Activated effector memory CD4-positive, alpha-beta T cell treated with Interleukin-2 at 50 U/mL for 16 hours (primary cell): ENCODE measurements around the gene GPR68.

ENCODE experiments used
- DNase-seq: peaks from one replicate; pipeline ENCODE4 v3.0.0-alpha.2; 2020

Gene GPR68, protein sequence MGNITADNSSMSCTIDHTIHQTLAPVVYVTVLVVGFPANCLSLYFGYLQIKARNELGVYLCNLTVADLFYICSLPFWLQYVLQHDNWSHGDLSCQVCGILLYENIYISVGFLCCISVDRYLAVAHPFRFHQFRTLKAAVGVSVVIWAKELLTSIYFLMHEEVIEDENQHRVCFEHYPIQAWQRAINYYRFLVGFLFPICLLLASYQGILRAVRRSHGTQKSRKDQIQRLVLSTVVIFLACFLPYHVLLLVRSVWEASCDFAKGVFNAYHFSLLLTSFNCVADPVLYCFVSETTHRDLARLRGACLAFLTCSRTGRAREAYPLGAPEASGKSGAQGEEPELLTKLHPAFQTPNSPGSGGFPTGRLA

DNA sequence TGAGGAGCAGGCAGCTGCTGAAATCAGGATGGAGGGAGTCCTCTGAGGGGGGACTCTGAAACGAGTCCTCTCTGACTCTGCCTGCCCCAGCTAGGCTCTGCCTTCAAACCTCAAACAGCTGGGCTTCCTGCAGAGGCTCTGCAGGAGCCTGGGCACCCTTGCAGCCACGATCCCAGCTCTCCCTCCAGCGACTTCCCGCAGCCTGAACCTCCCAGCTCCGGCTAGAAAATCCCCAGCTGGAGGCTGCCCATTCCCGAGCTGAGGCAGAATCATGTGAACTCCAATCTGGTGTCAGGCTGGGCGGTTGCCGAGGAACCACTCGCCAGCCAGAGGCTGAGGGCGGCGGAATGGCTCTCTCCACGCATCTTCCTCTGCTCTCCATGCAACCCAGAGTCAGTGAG, at the start of gene GPR68:
Gene GPR68, minus strand, starts transcription at position 204 of the 401 bp plus-strand sequence. CDS start 9,654 bp downstream, outside the sequence.
- DNase-seq: no peak

DNA sequence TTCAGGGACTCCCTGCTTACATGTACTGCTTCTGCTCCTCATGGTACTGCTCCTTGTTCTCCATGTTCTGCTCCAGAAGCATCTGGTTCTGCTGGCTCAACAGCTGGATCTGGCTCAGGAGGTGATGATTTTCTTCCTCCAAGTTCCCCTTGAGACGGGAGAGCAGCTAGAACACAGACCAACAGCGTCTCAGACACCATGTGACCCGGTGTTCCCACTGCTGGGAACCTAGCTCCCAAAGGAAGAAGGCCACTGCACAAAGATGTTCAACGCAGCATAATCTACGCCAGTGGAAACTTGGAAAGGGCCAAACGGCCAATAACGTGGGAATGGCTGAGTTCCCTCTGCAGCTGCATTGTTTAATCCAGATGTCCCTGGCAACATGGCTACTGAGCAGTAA, 49.6 kb upstream of the GPR68 start:
- DNase-seq: no peak

DNA sequence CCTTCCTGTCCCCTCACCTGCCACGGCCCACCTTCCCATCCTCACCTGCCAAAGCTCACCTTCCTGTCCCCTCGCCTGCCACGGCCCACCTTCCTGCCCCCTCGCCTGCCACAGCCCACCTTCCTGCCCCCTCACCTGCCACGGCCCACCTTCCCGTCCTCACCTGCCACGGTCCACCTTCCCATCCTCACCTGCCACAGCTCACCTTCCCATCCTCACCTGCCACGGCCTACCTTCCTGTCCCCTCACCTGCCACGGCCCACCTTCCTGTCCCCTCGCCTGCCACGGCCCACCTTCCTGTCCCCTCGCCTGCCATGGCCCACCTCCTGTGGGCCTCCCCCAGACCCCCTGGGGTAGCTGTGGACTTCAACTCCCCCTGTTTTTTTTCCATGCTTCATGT, 48.8 kb upstream of the GPR68 start:
- no peak for DNase-seq

DNA sequence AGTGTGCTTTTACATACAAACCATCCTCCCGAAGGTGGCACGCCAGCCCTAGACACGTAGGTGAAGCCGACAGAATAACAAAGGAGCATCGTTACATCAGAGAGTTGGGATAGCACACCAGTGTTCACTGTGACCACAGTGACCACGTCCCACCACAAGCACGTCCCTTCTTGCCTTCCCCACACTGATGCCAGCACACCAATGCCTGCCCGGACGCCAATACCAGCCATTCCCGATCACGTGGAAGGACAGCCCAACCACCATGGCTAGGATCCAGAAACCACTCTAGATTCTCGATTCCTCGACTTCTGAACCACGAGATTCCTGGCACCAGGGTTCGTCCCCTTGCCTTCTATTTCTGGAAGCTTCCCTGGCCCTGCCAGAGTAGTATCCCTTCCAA, 48.0 kb upstream of the GPR68 start:
- DNase-seq: no peak

DNA sequence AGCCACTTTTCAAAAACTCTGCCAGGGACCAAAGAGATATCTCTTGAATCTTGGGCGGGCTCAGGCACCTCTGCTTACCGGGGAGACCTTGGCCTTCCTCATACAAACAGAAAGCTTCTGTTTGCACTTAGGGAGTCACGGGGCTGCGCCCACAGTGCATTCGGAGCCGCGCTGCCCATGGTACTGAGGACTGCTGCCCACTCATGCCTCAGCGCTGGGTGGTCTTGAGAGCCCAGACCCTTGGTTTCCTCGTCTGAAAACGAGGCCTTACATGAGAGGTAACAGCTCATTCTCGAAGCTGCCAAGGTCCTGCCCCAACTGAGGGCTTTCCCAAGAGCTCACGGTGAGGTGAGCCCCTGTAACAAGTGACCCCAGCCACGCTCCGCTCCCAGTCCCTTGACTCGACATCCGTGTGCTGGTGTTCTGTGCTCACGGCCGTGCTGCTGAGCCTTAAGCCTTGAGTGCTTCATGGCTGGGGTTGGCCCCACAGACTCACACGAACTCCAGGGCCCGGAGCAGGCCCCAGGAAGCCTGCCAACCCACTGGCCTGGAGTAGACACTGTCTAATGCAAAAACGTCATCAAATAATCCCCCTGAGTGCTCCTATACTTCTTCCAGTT, 47.4 kb upstream of the GPR68 start:
- no peak for DNase-seq

DNA sequence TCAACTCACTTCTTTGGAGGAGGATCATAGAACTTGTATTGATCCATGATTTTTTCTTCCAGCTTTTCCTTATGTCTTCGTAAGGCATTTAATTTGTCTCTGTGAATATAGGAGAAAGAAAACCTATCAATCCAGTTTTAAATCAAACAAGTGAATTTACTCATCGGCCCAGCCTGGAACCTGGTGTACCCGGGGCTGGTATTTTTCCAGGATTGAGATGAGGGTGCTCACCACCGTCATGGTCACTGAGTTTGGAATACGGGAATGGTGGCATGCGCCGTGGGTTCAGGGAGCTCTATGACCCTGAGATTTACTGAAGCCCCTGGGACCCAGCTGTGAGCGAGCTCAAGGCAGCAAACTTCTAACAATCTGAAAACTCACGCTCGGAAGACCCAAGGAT, 46.5 kb upstream of the GPR68 start:
- DNase-seq: no peak

DNA sequence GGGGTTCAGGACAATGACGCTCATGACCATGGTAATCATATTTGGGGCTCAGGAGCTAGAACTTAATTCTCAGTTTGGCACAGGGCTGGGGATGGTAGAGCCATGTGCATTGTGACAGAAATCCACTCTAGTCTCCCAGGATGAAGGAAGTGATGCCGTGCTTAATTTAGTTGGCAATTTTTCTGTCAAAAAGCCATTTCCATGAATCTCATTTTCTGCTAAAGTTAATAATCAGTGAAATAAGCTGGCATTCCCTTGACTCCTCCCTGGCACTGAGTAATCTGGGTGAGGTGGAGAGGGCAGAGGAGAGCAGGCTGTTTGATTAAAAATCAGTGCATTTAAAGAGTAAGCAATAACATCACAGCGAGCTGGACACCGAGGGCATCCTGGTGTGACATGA, 45.0 kb upstream of the GPR68 start:
- DNase-seq: no peak

DNA sequence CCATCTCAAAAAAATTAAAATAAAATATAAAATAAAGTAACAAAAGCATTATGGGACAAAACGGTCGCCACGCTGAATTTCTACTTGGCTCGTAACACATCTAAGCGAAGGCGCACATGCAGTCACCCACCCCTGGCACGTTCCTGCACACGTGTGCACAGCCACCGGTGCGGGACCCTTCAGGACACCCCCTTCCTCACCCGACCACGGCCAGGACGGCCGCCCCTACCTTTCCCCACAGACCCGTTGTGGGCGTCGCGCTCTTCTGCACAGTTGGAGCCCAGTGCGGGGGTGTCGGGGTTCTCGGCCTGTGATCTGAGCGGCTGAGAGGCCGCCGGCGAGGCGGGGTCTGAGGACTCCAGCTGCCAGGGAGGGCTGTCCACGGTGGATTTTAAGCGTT, 44.4 kb upstream of the GPR68 start:
- no peak for DNase-seq

DNA sequence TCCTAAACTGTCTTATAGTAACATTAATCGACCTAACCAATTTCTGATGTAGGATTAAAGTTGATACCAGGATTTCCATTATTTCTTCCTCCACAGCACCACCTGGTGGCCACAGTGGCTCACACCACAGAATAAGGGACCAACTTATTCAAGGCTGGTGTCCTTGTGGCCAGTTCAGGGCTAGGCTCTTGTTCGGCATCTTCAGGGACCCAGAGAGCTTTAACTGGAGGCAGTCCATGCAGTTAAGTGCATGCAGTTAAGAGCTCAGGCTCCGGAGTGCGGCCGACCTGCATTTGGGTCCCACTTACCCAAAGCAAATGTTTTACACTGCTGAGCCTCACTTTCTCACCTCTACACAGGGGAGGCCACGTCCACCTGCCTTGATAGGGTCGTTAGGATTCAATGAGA, 42.0 kb upstream of the GPR68 start:
- DNase-seq: peak; percentile 66

DNA sequence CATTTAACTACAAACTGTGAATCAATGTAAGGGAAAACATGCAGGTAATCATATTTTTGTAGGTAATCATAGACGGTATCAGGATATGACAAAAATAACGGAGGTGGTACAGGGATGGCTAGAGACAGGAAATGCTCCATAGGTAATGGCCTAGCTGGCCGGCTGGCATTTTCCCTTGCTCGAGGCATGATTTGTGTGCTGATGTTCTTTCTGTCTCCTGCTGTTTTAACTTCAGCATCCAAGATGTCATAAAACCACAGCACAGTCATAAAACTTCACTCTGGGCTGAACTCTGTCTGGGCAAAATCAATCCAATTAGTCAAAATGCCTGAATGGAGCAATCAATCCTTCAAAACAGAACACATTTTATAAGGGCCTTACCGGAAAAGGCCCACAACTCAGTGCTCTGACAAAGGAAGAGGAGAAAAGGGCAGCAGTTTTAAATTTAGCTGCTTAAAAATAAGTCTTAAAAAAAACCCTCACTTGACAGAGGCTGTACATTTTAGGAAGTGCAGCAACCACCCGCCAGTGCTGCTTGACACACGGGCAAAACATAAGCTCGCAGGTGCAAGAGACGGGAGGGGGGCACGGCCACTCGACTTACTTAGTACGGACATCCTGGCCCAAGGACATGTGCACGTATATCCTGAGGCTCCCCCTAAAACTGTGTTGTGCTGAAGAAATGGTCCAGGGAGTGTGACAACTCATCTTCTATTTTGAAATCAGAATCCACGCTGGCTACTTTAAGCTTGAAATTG, 40.5 kb upstream of the GPR68 start:
- DNase-seq: no peak

DNA sequence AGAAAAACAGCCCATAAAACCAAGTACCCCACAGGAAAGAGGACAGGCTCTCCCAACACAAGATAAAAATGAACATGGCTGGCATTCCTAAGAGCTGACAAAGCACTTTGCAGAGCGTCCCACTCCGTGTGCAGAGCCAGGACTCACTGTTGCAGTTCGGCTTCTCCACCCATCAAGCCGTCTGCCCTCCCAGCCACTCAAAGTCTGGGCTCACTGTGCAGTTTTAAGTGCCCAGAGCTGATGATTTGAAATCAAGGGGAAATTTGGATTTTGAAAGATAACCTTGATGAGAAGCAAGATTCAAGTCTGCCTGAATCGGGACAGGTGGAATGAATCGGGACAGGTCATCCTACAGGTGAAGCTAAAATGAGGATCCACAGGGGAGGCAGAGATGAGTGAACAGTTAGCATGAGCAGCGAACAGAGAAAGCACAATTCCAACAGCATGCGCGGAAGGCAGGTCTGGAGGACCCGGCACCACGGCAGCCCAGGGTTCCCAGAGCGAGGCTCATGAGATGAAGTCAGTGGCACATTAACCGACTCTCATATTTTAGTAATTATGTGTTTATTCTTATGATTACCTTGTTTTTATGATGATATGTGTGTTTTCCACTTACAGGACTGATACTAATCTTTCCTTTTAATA, 39.8 kb upstream of the GPR68 start:
- DNase-seq: no peak

DNA sequence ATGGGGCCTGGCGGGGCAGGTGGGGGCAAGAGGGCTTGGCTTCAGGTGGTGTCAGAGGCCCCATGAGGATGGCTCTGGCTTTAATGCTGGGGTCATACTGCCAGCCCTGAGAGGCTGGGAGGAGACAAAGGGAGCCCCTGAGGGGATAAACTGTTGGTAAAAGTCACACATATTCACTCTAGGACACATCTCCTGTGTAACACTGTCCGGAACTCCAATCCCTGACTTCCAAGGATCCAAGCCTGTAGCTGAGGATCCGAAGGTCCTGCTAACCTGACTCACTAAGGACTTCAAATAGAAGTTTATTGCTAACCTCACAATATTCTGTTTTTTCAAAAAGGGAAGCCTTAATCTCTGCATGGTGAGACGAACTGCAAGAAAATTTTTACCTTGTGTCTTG, 39.2 kb upstream of the GPR68 start:
- no peak for DNase-seq

DNA sequence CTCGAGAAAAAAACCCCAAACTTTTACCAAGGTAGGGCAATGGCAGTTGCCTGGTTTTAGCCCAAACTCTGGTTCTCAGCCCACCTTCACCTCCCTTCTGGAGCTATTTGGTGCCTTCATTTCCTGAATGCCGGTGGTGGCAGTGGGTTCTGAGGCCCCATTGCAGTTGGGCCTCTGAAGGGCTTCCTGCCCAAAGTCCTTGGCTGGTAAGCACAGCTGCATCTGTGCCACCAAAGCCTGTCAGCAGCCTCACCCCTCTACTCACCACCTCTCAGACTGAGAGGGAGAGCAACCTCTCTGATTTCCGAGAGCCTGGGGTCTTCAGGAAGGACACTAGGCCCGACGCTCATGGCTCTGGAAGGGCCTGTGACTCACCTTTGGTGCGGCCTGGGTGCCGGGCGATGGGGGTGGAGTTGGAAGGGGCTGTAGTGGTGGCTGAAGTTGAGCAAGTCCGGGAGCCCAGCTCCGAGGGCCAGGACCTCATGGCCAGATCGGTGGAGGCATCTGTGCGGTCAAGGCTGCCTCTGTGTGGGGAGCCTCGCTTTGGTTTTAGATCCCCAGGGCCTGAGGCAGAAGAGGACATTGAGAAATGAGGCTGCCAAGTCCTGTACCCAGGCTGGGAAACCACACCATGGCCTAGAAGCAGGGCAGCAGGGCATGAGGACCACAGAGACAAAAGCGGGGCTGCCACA, 38.6 kb upstream of the GPR68 start:
- DNase-seq: no peak

DNA sequence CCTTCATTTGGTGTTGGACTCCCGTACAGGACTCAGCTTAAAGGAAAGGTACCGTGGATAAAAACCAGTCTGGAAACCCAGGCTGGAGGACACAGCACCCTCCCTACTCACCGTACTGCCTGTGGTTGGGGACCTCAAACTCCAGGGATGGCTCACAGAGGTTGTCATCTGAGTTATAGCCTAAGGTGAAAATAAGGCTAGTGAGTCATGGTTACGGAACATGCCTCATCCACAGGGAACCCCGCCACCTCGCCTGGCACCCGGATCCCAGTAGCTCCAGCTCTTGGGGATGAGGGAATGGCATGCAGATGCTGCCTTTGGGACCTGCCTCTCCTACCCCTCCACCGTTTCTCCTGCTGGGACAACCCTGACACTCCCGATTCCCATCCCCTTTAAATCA, 36.8 kb upstream of the GPR68 start:
- no peak for DNase-seq

DNA sequence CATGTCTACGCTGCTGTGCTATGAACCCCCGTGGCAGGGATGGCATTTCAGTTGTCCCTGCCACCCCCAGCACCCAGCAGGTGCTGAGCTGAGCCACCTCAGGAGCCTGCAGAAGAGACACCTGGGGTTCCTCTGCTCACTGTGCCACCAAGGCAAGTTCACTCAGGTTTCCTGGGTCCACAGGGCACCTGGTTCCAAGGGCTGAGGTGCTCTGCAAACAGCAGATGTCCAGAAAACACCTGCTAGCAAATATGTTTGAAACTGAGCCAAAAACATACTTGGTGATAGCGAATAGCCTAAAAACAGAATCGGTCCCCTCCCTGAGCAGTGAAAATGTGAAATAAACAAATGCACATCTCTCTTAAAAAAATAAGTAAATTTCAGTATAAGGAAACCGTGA, 35.6 kb upstream of the GPR68 start:
- DNase-seq: no peak

DNA sequence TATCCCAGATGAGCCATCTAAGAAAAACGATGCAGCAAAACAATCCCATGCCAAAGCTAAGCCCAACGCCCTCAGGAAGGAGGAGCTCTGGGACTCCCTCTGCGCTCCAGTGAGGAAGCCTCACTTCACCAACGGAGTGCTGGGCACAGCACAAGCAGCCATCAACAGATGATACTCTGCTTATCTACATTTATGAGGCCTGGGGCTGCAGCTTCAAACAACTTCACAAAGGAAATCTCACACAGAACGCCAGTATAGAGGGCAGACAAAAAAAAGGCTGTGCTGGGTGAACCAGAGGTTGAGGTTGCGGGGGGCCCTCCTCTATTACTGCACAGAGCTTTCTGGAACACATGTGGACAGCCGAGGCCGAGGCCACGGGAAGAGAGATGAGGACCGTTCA, 34.9 kb upstream of the GPR68 start:
- no peak for DNase-seq

DNA sequence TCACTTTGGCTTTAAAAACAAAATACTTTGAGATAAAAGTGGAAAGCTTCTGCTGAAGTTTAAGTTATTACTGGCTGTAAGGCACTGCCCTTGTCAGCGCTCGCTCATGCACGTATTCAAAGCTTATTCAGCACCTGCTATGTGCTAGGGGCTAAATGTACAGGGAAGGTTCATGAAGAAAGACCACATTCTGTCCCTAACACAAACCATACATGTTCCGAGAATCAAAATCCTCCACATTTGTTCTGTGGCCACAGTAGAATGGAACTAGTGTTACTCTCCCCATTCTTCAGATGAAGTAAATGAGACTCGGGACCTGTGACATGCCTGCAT, 33.8 kb upstream of the GPR68 start:
- no peak for DNase-seq

DNA sequence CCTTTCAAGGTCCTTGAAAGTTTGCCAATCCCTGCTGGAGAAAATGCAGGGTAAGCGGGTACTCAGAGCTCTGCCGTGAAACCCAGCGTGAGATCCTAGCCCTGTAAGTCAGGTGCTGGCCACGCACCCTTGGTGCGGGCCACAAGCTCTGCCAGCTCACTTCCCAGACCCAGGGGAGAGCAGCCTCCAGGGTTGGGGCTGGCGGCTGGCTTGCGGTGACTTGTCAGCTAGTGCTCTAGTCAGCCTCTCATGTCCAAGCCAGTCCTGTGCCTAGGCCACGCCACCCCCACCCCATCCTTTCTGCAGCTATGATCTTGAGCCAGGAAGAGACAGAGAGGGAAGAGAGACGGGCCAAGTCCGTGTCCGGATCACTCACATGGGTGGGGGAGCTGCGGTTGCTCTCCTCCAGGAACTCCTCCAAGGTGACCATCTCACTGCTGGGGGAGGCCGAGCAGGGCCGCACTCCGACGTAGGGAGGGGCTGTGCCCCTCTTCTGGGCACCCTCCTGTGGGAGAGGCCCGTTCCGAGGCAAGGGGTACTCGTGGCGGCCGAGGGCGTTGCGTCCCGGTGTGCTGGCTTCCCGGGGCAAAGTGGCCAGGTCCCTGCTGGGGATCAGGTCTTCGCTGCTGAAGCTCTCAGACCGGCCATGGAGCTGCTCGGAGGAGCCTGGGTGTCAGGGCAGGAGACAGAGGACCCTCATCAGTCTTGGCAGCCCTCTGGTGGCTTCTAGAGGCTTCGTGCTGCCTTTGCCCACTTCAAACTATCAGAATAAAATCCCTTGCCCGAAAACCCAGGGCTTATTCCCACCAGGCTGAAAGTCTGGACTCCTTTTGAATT, 33.3 kb upstream of the GPR68 start:
- DNase-seq: no peak

DNA sequence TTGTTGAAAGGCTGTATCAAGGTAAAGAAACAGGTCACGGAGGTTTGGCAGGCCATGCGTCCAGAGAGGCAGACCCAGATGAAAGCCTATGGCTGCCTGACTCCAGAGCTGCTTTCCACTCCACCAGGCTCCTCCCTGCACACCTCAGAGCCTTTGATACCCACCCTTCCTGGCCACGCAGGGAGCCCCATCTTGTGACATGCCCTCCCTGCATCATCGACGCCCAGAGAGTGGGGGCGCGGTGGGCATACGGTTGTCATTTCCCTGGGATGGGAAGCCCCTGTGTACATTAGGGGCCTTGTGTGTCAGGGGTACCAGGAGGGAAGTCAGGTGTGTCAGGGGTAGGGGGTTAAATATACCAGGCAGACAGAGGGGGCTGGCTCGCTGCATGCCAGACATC, 30.3 kb upstream of the GPR68 start:
- DNase-seq: no peak

DNA sequence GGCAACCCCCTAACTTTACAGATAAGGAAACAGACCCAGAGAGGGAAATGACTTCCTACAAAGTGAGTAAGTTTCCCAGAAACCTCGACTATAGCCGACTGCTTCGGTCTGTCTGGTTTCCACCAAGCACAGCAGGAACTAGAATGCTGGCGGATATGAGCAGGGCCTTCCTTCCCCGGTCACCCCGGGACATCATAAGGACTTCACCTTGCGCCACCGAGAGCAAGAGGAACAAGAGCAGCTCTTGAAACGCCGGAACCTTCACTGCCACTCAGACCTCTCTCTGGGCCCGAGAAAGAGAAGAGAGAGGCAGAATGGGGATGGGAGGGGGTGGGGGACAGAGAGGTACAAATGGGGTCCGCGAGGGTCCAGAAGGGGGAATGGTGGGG, 29.4 kb upstream of the GPR68 start:
- DNase-seq: no peak

DNA sequence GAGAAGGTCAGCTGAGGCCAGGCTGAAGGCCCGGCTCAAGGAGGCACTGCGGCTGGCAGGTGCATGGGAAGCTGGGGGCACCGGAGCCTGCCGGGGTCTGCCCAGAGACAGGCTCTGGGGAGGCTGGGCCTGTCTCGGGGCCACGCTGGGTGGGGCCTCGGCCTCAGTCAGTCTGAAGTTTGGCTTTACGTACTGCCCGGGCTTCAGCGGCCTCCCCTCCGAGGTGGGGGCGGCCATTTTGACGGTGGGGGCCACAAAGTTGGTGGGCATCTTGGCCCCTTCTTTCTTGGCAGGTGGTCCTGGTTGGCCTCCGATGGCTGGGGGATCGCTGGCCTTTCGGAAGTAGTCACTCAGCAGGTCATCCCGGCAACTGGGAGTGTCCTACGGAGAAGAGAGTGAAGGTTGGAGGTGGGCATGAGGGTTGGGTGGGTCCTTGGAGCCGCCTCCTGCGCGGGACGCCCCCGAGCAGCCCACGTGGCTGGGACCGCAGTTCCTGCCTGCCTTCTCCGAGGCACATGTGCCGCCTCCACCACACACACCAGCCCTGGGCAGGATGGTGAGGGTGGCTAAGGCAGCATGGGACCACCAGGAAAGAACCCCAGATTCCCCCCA, 28.9 kb upstream of the GPR68 start:
- no peak for DNase-seq
